ENCODE results near the gene SNX27. TPM values are rescaled to one million over a fixed set of nuclear protein-coding genes. Genes with fewer than 3 reads are reported as not detected.

Gene SNX27
- total RNA-seq, 2 donors from 2014 or later = 24.1 to 38.4 TPM

DNA sequence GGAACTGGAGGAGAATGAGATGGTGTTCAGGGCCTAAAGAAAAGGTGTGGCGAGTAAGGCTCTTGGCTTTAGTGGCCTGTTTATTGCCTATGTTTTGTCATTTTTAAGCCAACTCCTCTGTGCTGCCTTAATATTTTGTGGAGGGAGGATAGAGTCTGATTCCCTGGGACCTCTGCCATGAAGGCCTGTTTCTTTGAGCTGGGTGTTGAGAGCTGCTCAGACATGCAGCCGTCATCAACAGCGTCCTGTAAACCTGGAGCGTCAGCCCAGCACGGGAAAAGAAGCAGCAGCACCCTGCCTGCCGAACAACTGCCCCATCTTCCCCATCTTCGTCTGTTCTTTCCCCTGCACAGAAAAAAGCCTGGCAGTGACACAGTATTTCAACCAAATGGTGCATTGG lies 27.1 kb upstream of the SNX27 start:
- no peaks in the 10 kb centered on the region for H3K9me3 ChIP-seq
- peak; percentile 31 for DNase-seq (ENCODE audit: low spot score)
- intact Hi-C loops (cut with DNase I) = no loop called here
- no peak for TF ChIP-seq POLR2AphosphoS5 (IDR thresholded peaks at IDR 0.05)
- no peak for TF ChIP-seq POLR2A (IDR thresholded peaks at IDR 0.05)
- TF ChIP-seq, protein P1, sequence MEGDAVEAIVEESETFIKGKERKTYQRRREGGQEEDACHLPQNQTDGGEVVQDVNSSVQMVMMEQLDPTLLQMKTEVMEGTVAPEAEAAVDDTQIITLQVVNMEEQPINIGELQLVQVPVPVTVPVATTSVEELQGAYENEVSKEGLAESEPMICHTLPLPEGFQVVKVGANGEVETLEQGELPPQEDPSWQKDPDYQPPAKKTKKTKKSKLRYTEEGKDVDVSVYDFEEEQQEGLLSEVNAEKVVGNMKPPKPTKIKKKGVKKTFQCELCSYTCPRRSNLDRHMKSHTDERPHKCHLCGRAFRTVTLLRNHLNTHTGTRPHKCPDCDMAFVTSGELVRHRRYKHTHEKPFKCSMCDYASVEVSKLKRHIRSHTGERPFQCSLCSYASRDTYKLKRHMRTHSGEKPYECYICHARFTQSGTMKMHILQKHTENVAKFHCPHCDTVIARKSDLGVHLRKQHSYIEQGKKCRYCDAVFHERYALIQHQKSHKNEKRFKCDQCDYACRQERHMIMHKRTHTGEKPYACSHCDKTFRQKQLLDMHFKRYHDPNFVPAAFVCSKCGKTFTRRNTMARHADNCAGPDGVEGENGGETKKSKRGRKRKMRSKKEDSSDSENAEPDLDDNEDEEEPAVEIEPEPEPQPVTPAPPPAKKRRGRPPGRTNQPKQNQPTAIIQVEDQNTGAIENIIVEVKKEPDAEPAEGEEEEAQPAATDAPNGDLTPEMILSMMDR (IDR thresholded peaks at IDR 0.05) = no peak
- H3K27me3 ChIP-seq (replicated peaks; ENCODE audit: insufficient read depth) = no peaks in the 10 kb centered on the region
- no peak overlapping the region for H3K4me3 ChIP-seq
- no peaks in the 10 kb centered on the region for H3K4me1 ChIP-seq (replicated peaks)
- WGBS = 24% methylated on average over 7 of the region's 7 CpGs
- no peak overlapping the region for H3K27ac ChIP-seq
- no peaks in the 10 kb centered on the region for H3K36me3 ChIP-seq

DNA sequence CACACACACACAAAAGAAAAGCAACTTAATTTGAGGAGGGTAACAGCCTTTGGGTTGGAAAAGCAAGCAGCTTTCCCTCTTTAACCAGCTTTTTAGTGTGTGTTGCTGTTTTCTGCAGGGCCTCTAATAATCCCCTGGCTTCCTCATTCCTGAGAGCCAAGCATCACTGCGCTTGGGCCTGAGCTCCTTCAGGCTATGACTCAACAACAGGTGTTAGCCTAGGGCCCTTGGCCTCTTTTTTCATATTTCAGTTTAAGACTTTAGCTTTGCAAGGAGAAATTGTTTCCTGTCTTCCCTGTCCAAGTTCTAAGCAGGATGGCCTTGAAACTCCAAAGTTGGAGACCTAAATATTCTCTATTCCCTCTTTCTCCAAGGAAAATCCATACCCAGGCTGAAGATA lies 26.2 kb upstream of the SNX27 start:
- intact Hi-C loops (cut with DNase I) = no loop called here
- Histone ChIP-seq H3K4me3 (no peak overlapping the region), H3K36me3 (no peaks in the 10 kb centered on the region), H3K9me3 (no peaks in the 10 kb centered on the region), H3K4me1 (replicated peaks) (no peaks in the 10 kb centered on the region), H3K27me3 (replicated peaks; ENCODE audit: insufficient read depth) (no peaks in the 10 kb centered on the region), H3K27ac (no peak overlapping the region)
- no peak for DNase-seq (ENCODE audit: low spot score)
- TF ChIP-seq, protein P1 (IDR thresholded peaks at IDR 0.05) = no peak
- no peak for TF ChIP-seq POLR2AphosphoS5 (IDR thresholded peaks at IDR 0.05)
- no peak for TF ChIP-seq POLR2A (IDR thresholded peaks at IDR 0.05)
- 0% methylated on average over 1 of the region's 1 CpG for WGBS

DNA sequence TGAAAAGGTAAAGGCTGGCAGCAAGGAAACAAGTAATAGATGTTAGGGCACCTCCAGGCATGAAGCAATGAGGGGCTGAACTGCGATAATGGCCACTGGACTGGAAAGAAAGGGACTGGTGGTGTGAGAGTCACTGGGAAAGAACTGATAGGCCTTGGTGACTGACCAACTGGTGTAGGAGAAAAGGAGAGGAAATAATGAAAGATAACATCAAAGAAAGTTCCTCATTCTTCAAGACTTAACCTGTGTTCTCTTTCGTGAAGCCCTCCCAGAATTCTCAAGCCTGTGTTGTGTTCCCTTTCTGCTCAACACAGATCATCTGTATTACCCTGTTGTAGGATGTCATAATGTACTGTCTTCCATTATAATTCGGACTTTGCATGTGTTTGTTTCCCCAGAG lies 20.9 kb upstream of the SNX27 start:
- Histone ChIP-seq H3K9me3 (no peaks in the 10 kb centered on the region), H3K36me3 (no peaks in the 10 kb centered on the region), H3K4me3 (no peak overlapping the region), H3K27me3 (replicated peaks; ENCODE audit: insufficient read depth) (no peaks in the 10 kb centered on the region), H3K4me1 (replicated peaks) (no peaks in the 10 kb centered on the region), H3K27ac (no peak overlapping the region)
- whole genome bisulfite sequencing = 94% methylated on average over 3 of the region's 3 CpGs
- TF ChIP-seq POLR2AphosphoS5 (IDR thresholded peaks at IDR 0.05) (no peak), POLR2A (IDR thresholded peaks at IDR 0.05) (no peak)
- TF ChIP-seq, protein P1 (IDR thresholded peaks at IDR 0.05) = no peak
- intact Hi-C loops (cut with DNase I) = loop anchor here (10.0 kb wide), 2 partner anchors 56 to 414 kb away; no protein-coding TSS in a partner anchor
- no peak for DNase-seq (ENCODE audit: low spot score)

DNA sequence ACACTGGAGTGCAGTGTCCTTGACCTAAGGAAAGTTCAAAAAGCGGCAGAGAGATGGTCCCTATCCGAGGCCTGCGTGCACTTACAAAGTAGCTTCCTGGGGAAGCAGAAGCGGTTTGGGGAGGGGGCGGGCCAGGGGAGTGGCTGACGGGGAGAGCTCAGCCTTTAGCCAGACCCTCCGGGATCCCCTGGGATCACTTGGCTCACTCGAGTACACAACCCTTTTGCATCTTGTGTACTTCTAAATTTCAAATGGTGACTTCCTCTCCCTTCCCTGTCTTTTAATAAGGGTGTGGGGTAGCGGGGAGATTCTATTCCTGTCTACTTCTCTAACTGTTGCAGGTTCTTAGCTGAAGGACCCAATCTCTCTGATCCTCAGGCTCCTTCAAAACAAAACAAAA lies 18.1 kb upstream of the SNX27 start:
- H3K4me1 ChIP-seq (replicated peaks) = no peaks in the 10 kb centered on the region
- no peak for TF ChIP-seq POLR2AphosphoS5 (IDR thresholded peaks at IDR 0.05)
- TF ChIP-seq, protein P1 (IDR thresholded peaks at IDR 0.05) = no peak
- no peak overlapping the region for H3K4me3 ChIP-seq
- intact Hi-C loops (cut with DNase I) = loop anchor here (2.0 to 10.0 kb wide), 3 partner anchors 59 to 411 kb away; no protein-coding TSS in a partner anchor
- H3K36me3 ChIP-seq = no peaks in the 10 kb centered on the region
- no peaks in the 10 kb centered on the region for H3K27me3 ChIP-seq (replicated peaks; ENCODE audit: insufficient read depth)
- no peak overlapping the region for H3K27ac ChIP-seq
- WGBS = 40% methylated on average over 9 of the region's 9 CpGs
- DNase-seq (ENCODE audit: low spot score) = no peak
- H3K9me3 ChIP-seq = no peaks in the 10 kb centered on the region

DNA sequence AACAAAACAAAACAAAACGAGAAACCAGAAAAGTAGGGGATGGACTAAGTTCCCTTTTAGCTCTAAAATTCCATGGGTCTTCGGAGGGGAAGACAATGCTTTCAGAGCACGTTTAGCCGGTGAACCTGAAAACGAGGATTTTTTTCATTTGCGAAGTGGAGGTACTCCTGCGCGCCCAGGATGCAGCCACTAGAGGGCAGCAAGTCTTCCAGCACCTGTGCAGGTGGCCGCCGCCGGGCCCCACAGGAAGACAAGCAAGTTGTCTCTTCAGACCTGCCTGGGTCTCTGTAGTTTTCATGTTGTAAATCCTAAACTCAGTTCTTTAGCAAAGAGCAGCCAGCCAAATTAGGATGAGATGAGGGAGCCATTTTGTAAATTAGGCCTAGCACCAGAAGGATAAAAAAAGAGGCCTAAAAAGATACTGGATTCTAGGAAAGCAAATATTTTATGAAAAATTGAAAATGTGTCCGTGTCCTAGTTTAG lies 17.7 kb upstream of the SNX27 start:
- H3K4me1 ChIP-seq (replicated peaks) = no peaks in the 10 kb centered on the region
- no peaks in the 10 kb centered on the region for H3K9me3 ChIP-seq
- no peaks in the 10 kb centered on the region for H3K36me3 ChIP-seq
- TF ChIP-seq, protein P1 (IDR thresholded peaks at IDR 0.05) = peak; percentile 69 to 88 (median 86)
- TF ChIP-seq POLR2AphosphoS5 (IDR thresholded peaks at IDR 0.05) = peak; percentile 46
- no peak for TF ChIP-seq POLR2A (IDR thresholded peaks at IDR 0.05)
- no peaks in the 10 kb centered on the region for H3K27me3 ChIP-seq (replicated peaks; ENCODE audit: insufficient read depth)
- H3K4me3 ChIP-seq = no peak overlapping the region
- 9% methylated on average over 12 of the region's 12 CpGs for WGBS
- intact Hi-C loops (cut with DNase I) = loop anchor here (2.0 to 10.0 kb wide), 3 partner anchors 59 to 411 kb away; no protein-coding TSS in a partner anchor
- DNase-seq (ENCODE audit: low spot score) = peak; percentile 85
- H3K27ac ChIP-seq = no peak overlapping the region
